ENCODE results near the gene CDC42SE2. TPM values are rescaled to one million over a fixed set of nuclear protein-coding genes. Genes with fewer than 3 reads are reported as not detected.

Gene CDC42SE2
- total and polyA plus RNA-seq, 10 donors, result 49.6 to 128 (median 102) TPM

DNA sequence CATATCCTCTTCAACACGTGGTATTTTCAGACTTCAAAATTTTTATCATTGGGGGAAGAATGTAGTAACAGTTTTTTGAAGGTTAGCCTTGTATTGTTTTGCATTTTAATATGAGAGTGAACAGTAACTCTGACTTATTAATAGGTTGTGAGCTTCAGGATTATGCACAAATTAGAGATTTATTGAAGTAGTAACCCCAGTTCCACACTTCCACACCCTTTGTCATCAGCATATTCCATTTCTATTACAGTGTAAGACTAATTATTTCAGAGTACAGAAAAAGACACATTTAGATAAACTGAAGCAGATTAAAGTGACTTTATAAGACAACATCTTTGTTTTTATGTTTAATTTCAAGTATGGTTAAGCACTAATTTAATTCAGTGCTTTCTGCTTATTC is 105.7 kb downstream of the CDC42SE2 start:
- intact Hi-C loops (cut with DNase I; ENCODE audit: low total_unique reads), result no loop called here
- Histone ChIP-seq H3K4me3 (no peak overlapping the region), H3K36me3 (peaks cover 0 to 15% (median 0%) of the 10 kb centered on the region in 6 donors), H3K27ac (peak overlapping the region in 3 of 8 donors; percentile 32 to 91 (median 35)), H3K4me1 (peaks cover 34 to 100% (median 85%) of the 10 kb centered on the region in 6 donors), H3K27me3 (replicated peaks in 1 of 7) (no peaks in the 10 kb centered on the region), H3K9me3 (peaks cover 0 to 3% (median 0%) of the 10 kb centered on the region in 8 donors)
- DNase-seq, result no peak
- TF ChIP-seq POLR2AphosphoS5 (IDR thresholded peaks at IDR 0.05), result no peak
- 21 to 49% (median 43%) methylated on average over 1 of the region's 1 CpG for WGBS, 5 donors

DNA sequence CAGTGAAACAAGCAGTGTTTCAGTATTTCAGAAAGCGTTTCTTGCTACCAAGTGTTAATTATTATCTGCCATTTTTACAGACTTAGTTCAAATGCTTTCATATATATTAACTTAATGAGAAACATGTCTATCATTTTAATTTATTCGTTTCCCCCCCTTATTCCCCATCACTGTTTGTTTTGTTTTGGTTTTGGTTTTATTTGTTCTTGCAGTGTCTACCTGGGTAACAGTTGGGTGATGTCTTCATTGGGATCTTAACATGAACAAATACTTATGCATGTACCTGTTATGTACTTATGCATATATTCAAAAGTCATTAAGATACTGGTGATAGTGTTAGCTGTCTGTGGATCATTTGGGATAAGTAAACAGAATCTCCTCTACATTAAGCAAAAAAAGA is 108.0 kb downstream of the CDC42SE2 start:
- peaks cover 0 to 3% (median 0%) of the 10 kb centered on the region in 8 donors for H3K9me3 ChIP-seq
- DNase-seq, result no peak
- whole genome bisulfite sequencing, 5 donors, result 88 to 93% (median 90%) methylated on average over 2 of the region's 2 CpGs
- no peak overlapping the region for H3K4me3 ChIP-seq
- TF ChIP-seq POLR2AphosphoS5 (IDR thresholded peaks at IDR 0.05) (no peak), POLR2A (IDR thresholded peaks at IDR 0.05) (no peak)
- TF ChIP-seq, protein P1, sequence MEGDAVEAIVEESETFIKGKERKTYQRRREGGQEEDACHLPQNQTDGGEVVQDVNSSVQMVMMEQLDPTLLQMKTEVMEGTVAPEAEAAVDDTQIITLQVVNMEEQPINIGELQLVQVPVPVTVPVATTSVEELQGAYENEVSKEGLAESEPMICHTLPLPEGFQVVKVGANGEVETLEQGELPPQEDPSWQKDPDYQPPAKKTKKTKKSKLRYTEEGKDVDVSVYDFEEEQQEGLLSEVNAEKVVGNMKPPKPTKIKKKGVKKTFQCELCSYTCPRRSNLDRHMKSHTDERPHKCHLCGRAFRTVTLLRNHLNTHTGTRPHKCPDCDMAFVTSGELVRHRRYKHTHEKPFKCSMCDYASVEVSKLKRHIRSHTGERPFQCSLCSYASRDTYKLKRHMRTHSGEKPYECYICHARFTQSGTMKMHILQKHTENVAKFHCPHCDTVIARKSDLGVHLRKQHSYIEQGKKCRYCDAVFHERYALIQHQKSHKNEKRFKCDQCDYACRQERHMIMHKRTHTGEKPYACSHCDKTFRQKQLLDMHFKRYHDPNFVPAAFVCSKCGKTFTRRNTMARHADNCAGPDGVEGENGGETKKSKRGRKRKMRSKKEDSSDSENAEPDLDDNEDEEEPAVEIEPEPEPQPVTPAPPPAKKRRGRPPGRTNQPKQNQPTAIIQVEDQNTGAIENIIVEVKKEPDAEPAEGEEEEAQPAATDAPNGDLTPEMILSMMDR (IDR thresholded peaks at IDR 0.05 in 8 of 11, conservative IDR thresholded peaks at IDR 0.05 in 3 of 11), result no peak
- no peaks in the 10 kb centered on the region for H3K27me3 ChIP-seq (replicated peaks in 1 of 7)
- intact Hi-C loops (cut with DNase I; ENCODE audit: low total_unique reads), result no loop called here
- H3K27ac ChIP-seq, result peak overlapping the region in 6 of 8 donors; percentile 2 to 94 (median 92)
- peaks cover 0 to 5% (median 0%) of the 10 kb centered on the region in 6 donors for H3K36me3 ChIP-seq
- H3K4me1 ChIP-seq, result peaks cover 42 to 100% (median 84%) of the 10 kb centered on the region in 6 donors

DNA sequence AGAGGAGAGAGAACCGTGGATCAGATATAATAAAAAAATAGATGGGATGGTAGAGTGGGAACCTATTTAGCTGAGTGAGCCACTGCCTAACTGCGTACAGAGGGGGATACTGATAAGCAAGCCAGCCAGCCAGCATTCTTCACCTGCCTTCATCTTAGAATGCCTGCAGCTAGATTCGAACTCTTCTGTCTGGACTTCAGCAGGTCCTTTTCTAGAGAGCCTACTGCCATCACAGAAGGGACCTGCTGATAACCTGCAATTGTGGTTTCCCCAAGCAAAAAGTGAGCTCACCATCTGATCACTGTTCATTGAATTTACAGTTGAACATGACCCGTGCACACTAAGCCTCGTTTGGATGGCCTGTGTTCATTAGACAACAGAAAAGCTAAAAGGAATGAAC is 109.4 kb downstream of the CDC42SE2 start:
- Histone ChIP-seq H3K4me1 (peaks cover 50 to 100% (median 92%) of the 10 kb centered on the region in 6 donors), H3K4me3 (no peak overlapping the region), H3K36me3 (no peaks in the 10 kb centered on the region), H3K9me3 (no peaks in the 10 kb centered on the region), H3K27ac (peak overlapping the region; percentile 3 to 94 (median 92)), H3K27me3 (replicated peaks in 1 of 7) (no peaks in the 10 kb centered on the region)
- TF ChIP-seq POLR2AphosphoS5 (IDR thresholded peaks at IDR 0.05), result peak in 1 of 3 donors; percentile 18
- TF ChIP-seq, protein P1 (IDR thresholded peaks at IDR 0.05 in 8 of 11, conservative IDR thresholded peaks at IDR 0.05 in 3 of 11), result no peak
- 76 to 89% (median 78%) methylated on average over 5 of the region's 5 CpGs for WGBS, 5 donors
- intact Hi-C loops (cut with DNase I; ENCODE audit: low total_unique reads), result no loop called here
- no peak for DNase-seq

DNA sequence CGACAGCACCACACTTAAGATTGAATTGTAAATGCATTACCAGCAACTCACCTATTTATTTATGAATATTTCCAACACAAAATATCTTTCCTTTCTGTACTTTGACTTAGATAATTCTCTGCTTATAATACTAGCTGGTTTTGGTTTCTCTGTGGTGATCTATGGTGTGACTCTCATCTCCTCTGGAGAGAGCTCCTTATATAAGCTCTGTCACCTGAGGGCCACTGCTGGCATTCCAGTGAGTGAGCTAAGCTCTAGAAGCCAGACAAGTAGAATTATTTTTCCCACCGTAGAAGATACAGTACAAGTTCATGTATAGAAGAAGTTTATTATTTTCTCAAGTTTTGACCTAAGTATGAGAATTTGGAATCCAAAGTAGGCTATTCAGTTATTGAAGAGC is 111.5 kb downstream of the CDC42SE2 start:
- H3K4me1 ChIP-seq, result peaks cover 65 to 100% (median 98%) of the 10 kb centered on the region in 6 donors

More for the DNA sequence above, 111.5 kb downstream of the CDC42SE2 start:
- Histone ChIP-seq H3K36me3 (no peaks in the 10 kb centered on the region), H3K27me3 (replicated peaks in 1 of 7) (no peaks in the 10 kb centered on the region), H3K9me3 (no peaks in the 10 kb centered on the region), H3K27ac (peak overlapping the region; percentile 62 to 94 (median 92)), H3K4me3 (no peak overlapping the region)
- intact Hi-C loops (cut with DNase I; ENCODE audit: low total_unique reads), result no loop called here
- TF ChIP-seq POLR2A (IDR thresholded peaks at IDR 0.05), result no peak
- TF ChIP-seq, protein P1 (IDR thresholded peaks at IDR 0.05 in 8 of 11, conservative IDR thresholded peaks at IDR 0.05 in 3 of 11), result no peak
- no peak for TF ChIP-seq POLR2AphosphoS5 (IDR thresholded peaks at IDR 0.05)
- 61 to 79% (median 71%) methylated on average over 2 of the region's 2 CpGs for WGBS, 5 donors
- no peak for DNase-seq

Data from spleen (tissue), 11 donors.